ENCODE data around the gene IGF2BP2. TPM values are rescaled to one million over a fixed set of nuclear protein-coding genes. Genes with fewer than 3 reads are reported as not detected.
"Not testable (repeated sequence)": the region's sequence is repeated elsewhere in the genome, so short reads cannot be mapped to it uniquely, and the experiment has no call there.

Gene IGF2BP2
- total and polyA plus RNA-seq, 7 donors, result 1.1 to 5.6 (median 2.3) TPM

DNA sequence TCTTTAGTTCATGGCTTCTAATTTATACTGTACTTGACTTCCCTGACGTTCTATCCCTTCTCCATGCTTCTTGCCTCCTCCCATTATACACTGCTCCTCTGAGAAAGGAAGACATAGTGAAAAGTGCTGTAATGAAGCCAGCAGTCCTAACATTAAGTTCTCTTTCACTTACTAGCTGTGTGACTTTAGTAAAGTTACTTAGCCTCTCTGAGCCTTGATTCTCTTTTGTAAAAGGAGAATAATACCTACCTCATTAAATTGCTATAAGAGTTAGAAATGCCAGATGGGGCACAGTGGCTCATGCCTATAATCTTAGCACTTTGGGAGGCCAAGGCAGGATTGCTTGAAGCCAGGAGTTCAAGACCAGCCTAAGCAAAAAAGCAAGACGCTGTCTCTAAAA lies 18.8 kb upstream of the IGF2BP2 start:
- 70 to 85% (median 81%) methylated on average over 2 of the region's 2 CpGs for WGBS, 3 donors
- intact Hi-C loops (cut with DNase I), result no loop called here

DNA sequence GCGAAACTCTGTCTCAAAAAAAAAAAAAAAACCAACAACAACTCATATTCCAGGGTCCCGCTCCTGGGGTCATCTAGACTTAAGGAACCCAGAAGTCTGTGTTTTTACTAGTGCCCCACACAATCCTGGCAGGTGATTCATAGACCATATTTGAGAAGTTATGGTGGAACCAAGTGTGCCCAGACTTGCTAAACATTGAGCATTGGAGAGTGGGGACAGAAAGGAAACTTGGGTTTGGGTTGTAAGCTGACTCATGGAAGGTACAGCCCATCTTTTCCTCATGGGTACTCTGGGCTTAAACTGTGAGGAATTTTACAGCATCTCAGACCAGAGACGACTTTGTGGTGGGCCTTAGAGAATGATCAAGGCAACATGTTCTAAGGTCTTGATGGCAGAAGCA lies 18.3 kb upstream of the IGF2BP2 start:
- no peaks in the 10 kb centered on the region for H3K4me1 ChIP-seq
- WGBS, 3 donors, result 78 to 82% (median 80%) methylated on average over 3 of the region's 3 CpGs
- DNase-seq (no peak), ATAC-seq (no peak)
- no peaks in the 10 kb centered on the region for H3K9me3 ChIP-seq
- H3K27me3 ChIP-seq (ENCODE audit: insufficient read depth in 3 of 3, low read length in 2 of 3), result peaks cover 0 to 11% (median 2%) of the 10 kb centered on the region in 3 donors
- no peak overlapping the region for H3K27ac ChIP-seq
- TF ChIP-seq, protein P1, sequence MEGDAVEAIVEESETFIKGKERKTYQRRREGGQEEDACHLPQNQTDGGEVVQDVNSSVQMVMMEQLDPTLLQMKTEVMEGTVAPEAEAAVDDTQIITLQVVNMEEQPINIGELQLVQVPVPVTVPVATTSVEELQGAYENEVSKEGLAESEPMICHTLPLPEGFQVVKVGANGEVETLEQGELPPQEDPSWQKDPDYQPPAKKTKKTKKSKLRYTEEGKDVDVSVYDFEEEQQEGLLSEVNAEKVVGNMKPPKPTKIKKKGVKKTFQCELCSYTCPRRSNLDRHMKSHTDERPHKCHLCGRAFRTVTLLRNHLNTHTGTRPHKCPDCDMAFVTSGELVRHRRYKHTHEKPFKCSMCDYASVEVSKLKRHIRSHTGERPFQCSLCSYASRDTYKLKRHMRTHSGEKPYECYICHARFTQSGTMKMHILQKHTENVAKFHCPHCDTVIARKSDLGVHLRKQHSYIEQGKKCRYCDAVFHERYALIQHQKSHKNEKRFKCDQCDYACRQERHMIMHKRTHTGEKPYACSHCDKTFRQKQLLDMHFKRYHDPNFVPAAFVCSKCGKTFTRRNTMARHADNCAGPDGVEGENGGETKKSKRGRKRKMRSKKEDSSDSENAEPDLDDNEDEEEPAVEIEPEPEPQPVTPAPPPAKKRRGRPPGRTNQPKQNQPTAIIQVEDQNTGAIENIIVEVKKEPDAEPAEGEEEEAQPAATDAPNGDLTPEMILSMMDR (IDR thresholded peaks at IDR 0.05), result no peak
- H3K36me3 ChIP-seq (ENCODE audit: insufficient read depth in 1 of 2, low read depth in 1 of 2), result no peaks in the 10 kb centered on the region
- H3K4me3 ChIP-seq, result no peak overlapping the region
- intact Hi-C loops (cut with DNase I), result no loop called here

More for the DNA sequence above, 18.8 kb upstream of the IGF2BP2 start:
- Histone ChIP-seq H3K9me3 (no peaks in the 10 kb centered on the region), H3K4me1 (no peaks in the 10 kb centered on the region), H3K4me3 (no peak overlapping the region), H3K27ac (no peak overlapping the region), H3K27me3 (ENCODE audit: insufficient read depth in 3 of 3, low read length in 2 of 3) (peaks cover 0 to 13% (median 2%) of the 10 kb centered on the region in 3 donors), H3K36me3 (ENCODE audit: insufficient read depth in 1 of 2, low read depth in 1 of 2) (no peaks in the 10 kb centered on the region)
- no peak for DNase-seq
- TF ChIP-seq, protein P1 (IDR thresholded peaks at IDR 0.05), result no peak
- ATAC-seq, result no peak

DNA sequence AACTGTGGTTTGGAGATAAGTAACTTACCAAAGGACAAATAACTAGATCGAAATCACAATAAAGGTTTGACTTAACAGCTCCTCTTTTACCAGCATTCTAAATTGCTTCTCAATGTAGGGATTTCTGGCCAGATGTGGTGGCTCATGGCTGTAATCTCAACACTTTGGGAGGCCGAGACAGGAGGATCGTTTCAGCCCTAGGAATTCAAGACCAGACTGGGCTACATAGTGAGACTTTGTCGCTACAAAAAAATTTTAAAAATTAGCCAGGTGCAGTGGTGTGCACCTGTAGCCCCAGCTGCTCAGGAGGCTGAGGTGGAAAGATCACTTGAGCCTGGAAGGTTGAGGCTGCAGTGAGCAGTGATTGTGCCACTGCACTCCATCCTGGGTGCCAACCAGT lies 17.4 kb upstream of the IGF2BP2 start:
- intact Hi-C loops (cut with DNase I), result no loop called here
- TF ChIP-seq, protein P1 (IDR thresholded peaks at IDR 0.05), result no peak
- no peaks in the 10 kb centered on the region for H3K4me1 ChIP-seq
- no peak overlapping the region for H3K27ac ChIP-seq
- DNase-seq, result no peak
- H3K27me3 ChIP-seq (ENCODE audit: insufficient read depth in 3 of 3, low read length in 2 of 3), result peaks cover 0 to 2% (median 0%) of the 10 kb centered on the region in 3 donors
- H3K9me3 ChIP-seq, result no peaks in the 10 kb centered on the region
- H3K4me3 ChIP-seq, result no peak overlapping the region
- no peak for ATAC-seq
- no peaks in the 10 kb centered on the region for H3K36me3 ChIP-seq (ENCODE audit: insufficient read depth in 1 of 2, low read depth in 1 of 2)
- 77 to 80% (median 80%) methylated on average over 4 of the region's 4 CpGs for WGBS, 3 donors

DNA sequence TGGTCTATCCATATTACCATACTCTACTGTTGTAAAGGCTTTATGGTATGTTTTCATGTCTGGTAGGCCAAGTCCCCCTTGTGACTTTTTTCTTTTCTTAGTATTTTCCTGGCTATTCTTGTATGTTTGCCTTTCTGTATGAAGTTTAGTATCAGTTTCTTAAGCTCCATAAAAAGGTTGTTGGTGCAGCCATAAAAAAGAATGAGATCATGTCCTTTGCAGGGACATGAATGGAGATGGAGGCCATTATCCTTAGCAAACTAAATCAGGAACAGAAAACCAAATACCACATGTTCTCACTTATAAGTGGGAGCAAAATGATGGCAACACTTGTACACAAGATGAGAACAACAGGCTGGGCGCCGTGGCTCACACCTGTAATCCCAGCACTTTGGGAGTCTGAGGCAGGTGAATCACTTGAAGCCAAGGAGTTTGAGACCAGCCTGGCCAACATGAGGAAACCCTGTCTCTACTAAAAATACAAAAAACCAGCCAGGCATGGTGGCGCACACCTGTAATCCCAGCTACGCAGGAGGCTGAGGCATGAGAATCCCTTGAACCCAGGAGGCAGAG lies 13.7 kb upstream of the IGF2BP2 start:
- 92 to 96% (median 93%) methylated on average over 4 of the region's 4 CpGs for WGBS, 3 donors
- H3K27ac ChIP-seq; ATAC-seq; H3K4me1 ChIP-seq; intact Hi-C loops (cut with DNase I); H3K4me3 ChIP-seq; H3K36me3 ChIP-seq (ENCODE audit: insufficient read depth in 1 of 2, low read depth in 1 of 2); H3K27me3 ChIP-seq (ENCODE audit: insufficient read depth in 3 of 3, low read length in 2 of 3); H3K9me3 ChIP-seq; DNase-seq: not testable (repeated sequence)

DNA sequence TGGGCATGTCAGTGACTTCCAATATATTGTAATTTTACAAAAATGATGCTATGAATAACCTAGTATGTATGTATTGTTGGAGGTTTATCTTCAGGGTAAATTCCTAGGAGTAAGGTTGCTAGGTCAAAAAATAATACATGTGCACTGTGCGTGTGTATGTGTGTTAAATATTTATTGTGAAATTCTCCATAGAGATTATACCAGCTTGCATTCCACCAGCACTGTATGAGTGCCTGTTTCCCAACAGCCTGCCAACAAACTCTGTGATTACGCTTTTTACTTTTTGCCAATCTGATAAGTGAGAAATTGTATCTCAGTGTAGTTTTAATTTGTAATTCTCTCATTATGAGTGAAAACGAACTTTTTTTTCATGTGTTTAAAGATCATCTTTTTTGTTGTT lies 12.6 kb upstream of the IGF2BP2 start:
- DNase-seq, result no peak
- whole genome bisulfite sequencing, 3 donors, result 61 to 66% (median 61%) methylated on average over 3 of the region's 3 CpGs
- Histone ChIP-seq H3K27me3 (ENCODE audit: insufficient read depth in 3 of 3, low read length in 2 of 3) (peaks cover 0 to 6% (median 0%) of the 10 kb centered on the region in 3 donors), H3K4me3 (no peak overlapping the region), H3K27ac (no peak overlapping the region), H3K36me3 (ENCODE audit: insufficient read depth in 1 of 2, low read depth in 1 of 2) (no peaks in the 10 kb centered on the region), H3K9me3 (no peaks in the 10 kb centered on the region), H3K4me1 (no peaks in the 10 kb centered on the region)
- no peak for ATAC-seq
- TF ChIP-seq, protein P1 (IDR thresholded peaks at IDR 0.05), result no peak
- intact Hi-C loops (cut with DNase I), result no loop called here
